K562 (cell line): Measurements from ENCODE around the gene FBLN2. TPM values are rescaled to one million over a fixed set of nuclear protein-coding genes. Genes with fewer than 3 reads are reported as not detected.

Experiments
- ATAC-seq: fragments of 200-7000 bp; cut with Tn5 transposase; 3 replicates; pipeline ENCODE4 v1.9.1; 2020; ENCODE audit warnings: moderate library complexity
- BruUV-seq: library from RNA; stranded (reverse); fragments of 400-500 nt; replicated peaks from 2 replicates; lab custom pipeline; 2021; lab: Mats Ljungman, UMichigan
- CTCF ChIA-PET: fragments of 300-600 bp; formaldehyde crosslinking; extraction: SDS; loops from one replicate; lab custom pipeline; 2021; ENCODE audit warnings: low intra/inter-chr PET ratio; lab: Yijun Ruan, JAX
- POLR2A ChIA-PET: fragments of 300-600, 350-650 bp; sonication (Branson Sonifier 250); formaldehyde crosslinking; extraction: SDS; loops from one replicate; lab custom pipeline; 2021; ENCODE audit warnings: antibody characterized with exemption, inconsistent platforms; lab: Yijun Ruan, JAX
- DNase-seq, 4 experiments: peaks; one replicate each; pipeline versions ENCODE4 v3.0.0 to v3.0.0-alpha.2; 2011 to 2018; ENCODE audit warnings: low spot score in 3 of 4, mixed read lengths in 3 of 4; ENCODE audit errors: extremely low read depth in 1 of 4
- FAIRE-seq: peaks from 2 replicates; lab custom pipeline; 2011; peaks lifted over from hg19 to GRCh38; lab: Jason Lieb, UNC
- H2AFZ ChIP-seq: 2 replicates; pipeline ENCODE4 v1.6.0; 2011; ENCODE audit warnings: low read depth, low read length, control low read depth, inconsistent platforms
- H3K27ac ChIP-seq: fragments of 200-600 bp; 3 replicates; pipeline ENCODE4 v1.8.0; 2011; ENCODE audit warnings: low read depth, mild to moderate bottlenecking, control low read depth, inconsistent platforms, low read length, moderate library complexity, mixed read lengths; ENCODE audit errors: extremely low read depth
- H3K27me3 ChIP-seq, 2 experiments: fragments of 300-600 bp in 1 of 2; 2 replicates in 1 of 2; 3 replicates in 1 of 2; pipeline versions ENCODE4 v1.6.0 to v1.8.0; 2011; ENCODE audit warnings: inconsistent platforms in 2 of 2, low read length in 2 of 2, mild to moderate bottlenecking in 1 of 2, mixed read lengths in 1 of 2, moderate library complexity in 1 of 2; ENCODE audit not compliant: control insufficient read depth in 2 of 2, insufficient read depth in 2 of 2
- H3K36me3 ChIP-seq: fragments of 300-600 bp; 3 replicates; pipeline ENCODE4 v1.8.0; 2011; ENCODE audit warnings: mild to moderate bottlenecking, low read length, inconsistent platforms; ENCODE audit not compliant: control insufficient read depth, insufficient read depth
- H3K4me1 ChIP-seq, 2 experiments: fragments of 200-600 bp in 1 of 2; replicated peaks in 1 of 2; 2 replicates in 1 of 2; 3 replicates in 1 of 2; pipeline versions ENCODE4 v1.5.1 to v1.8.0; 2011; ENCODE audit warnings: inconsistent platforms in 2 of 2, low read length in 2 of 2, mild to moderate bottlenecking in 1 of 2, mixed read lengths in 1 of 2, moderate library complexity in 1 of 2; ENCODE audit not compliant: control insufficient read depth in 2 of 2, insufficient read depth in 2 of 2
- H3K4me2 ChIP-seq: 2 replicates; pipeline ENCODE4 v1.6.1; 2011; ENCODE audit warnings: low read length, control low read depth, inconsistent platforms, mixed read lengths; ENCODE audit not compliant: insufficient read depth
- H3K4me3 ChIP-seq: fragments of 200-600 bp; sonication (generic), shearing (Covaris generic); 2 replicates; pipeline ENCODE4 v1.5.1; 2016; ENCODE audit warnings: control low read depth, inconsistent platforms
- H3K79me2 ChIP-seq: fragments of 200-600 bp; 3 replicates; pipeline ENCODE4 v1.8.0; 2011; ENCODE audit warnings: low read length, inconsistent platforms; ENCODE audit not compliant: control insufficient read depth, insufficient read depth
- H3K9ac ChIP-seq, 2 experiments: 2 replicates each; pipeline versions ENCODE4 v1.6.0 to v1.6.1; 2011; ENCODE audit warnings: low read depth in 2 of 2, low read length in 2 of 2, control low read depth in 1 of 2, inconsistent platforms in 1 of 2, mild to moderate bottlenecking in 1 of 2, mixed read lengths in 1 of 2; ENCODE audit not compliant: insufficient read depth in 1 of 2
- H3K9me1 ChIP-seq: one replicate; pipeline ENCODE4 v1.6.0; 2011; ENCODE audit warnings: inconsistent platforms, mild to moderate bottlenecking, low read length, moderate library complexity; ENCODE audit not compliant: control insufficient read depth, insufficient read depth
- H3K9me3 ChIP-seq: replicated peaks from 2 replicates; pipeline ENCODE4 v1.5.1; 2011; ENCODE audit warnings: low read depth, low read length, inconsistent platforms; ENCODE audit not compliant: control insufficient read depth, insufficient read depth
- H4K20me1 ChIP-seq: replicated peaks from 2 replicates; pipeline ENCODE4 v1.6.1; 2011; ENCODE audit warnings: low read length, inconsistent platforms, mixed read lengths; ENCODE audit not compliant: control insufficient read depth, insufficient read depth
- BCLAF1 ChIP-seq, 2 experiments: fragments of 450-650 bp in 1 of 2; IDR thresholded peaks; 2 replicates each; pipeline ENCODE4 v1.6.1; 2011 to 2017; ENCODE audit warnings: low read depth in 2 of 2, antibody characterized with exemption in 1 of 2, borderline replicate concordance in 1 of 2, low read length in 1 of 2, mild to moderate bottlenecking in 1 of 2, mixed read lengths in 1 of 2; ENCODE audit not compliant: control insufficient read depth in 1 of 2
- CHD2 ChIP-seq: IDR thresholded peaks from 2 replicates; pipeline ENCODE4 v1.6.1; 2011; ENCODE audit warnings: low read depth, low read length
- CTCFL ChIP-seq: IDR thresholded peaks from 2 replicates; pipeline ENCODE4 v1.6.1; 2011; ENCODE audit warnings: borderline replicate concordance, low read depth, mild to moderate bottlenecking, moderate library complexity, low read length; ENCODE audit not compliant: insufficient read depth, poor library complexity, severe bottlenecking
- CUX1 ChIP-seq: fragments of 200-800 bp; sonication (Bioruptor generic); IDR thresholded peaks from 2 replicates; pipeline ENCODE4 v1.6.1; 2016; ENCODE audit warnings: missing genetic modification characterization, missing compliant biosample characterization
- HMG20B ChIP-seq: fragments of 250-450 bp; sonication (Bioruptor Pico); IDR thresholded peaks from 2 replicates; pipeline ENCODE4 v1.5.0; 2021; ENCODE audit warnings: mild to moderate bottlenecking
- MAFG ChIP-seq: fragments of 450-650 bp; conservative IDR thresholded peaks from 2 replicates; pipeline ENCODE4 v1.6.1; 2016; ENCODE audit warnings: missing genetic modification characterization, missing compliant biosample characterization
- MCM7 ChIP-seq, 2 experiments: fragments of 450-650 bp; IDR thresholded peaks; 2 replicates each; pipeline ENCODE4 v1.6.1; 2016 to 2018
- ZBTB12 ChIP-seq: fragments of 250-450 bp; sonication (Bioruptor Pico); IDR thresholded peaks from 2 replicates; pipeline ENCODE4 v1.4.0; 2020
- ZBTB17 ChIP-seq: fragments of 450-650 bp; formaldehyde crosslinking; IDR thresholded peaks from 2 replicates; pipeline ENCODE4 v1.4.0; 2020; ENCODE audit warnings: mild to moderate bottlenecking
- ZSCAN32 ChIP-seq: fragments of 450-650 bp; formaldehyde crosslinking; IDR thresholded peaks from 2 replicates; pipeline ENCODE4 v1.4.0; 2020; ENCODE audit warnings: mild to moderate bottlenecking, moderate library complexity
- WGBS: fragments of 100-300 bp; shearing (Covaris generic); methylation state at CpG from one replicate; pipeline ENCODE4 v1.1.6; 2016; ENCODE audit warnings: low coverage, mixed read lengths; ENCODE audit not compliant: insufficient coverage; ENCODE audit errors: missing lambda C conversion rate; 5-methylcytosine and 5-hydroxymethylcytosine counted together
- in situ Hi-C: fragments of 300-500 bp; cut with MboI; formaldehyde crosslinking; loops from 4 replicates; pipeline ENCODE4 v1.15.0; 2018; ENCODE audit warnings: inconsistent platforms, mixed read lengths
- intact Hi-C: fragments of 100-400 bp; cut with micrococcal nuclease; formaldehyde crosslinking; loops from 2 replicates; pipeline ENCODE4 v1.14.2; 2022
- polyA plus RNA-seq, 8 experiments: library from polyadenylated mRNA; depleted of rRNA in 4 of 8; stranded (reverse) in 5 of 8; unstranded in 3 of 8; fragments of >200 nt; fragmentation: Nextera tagmentation in 2 of 8; fragmentation: Illumina TruSeq in 1 of 8; extraction: Ambion mirVana in 2 of 8; extraction: Trizol in 1 of 8; gene quantifications; 2 replicates each; pipeline versions ENCODE4 v1.2.1 to v1.2.3, GENCODE V29; 2011 to 2014; ENCODE audit warnings: inconsistent platforms in 1 of 8, missing spikeins in 1 of 8
- total RNA-seq, 7 experiments: library from RNA; depleted of rRNA in 6 of 7; stranded (reverse); fragments of >200 nt in 6 of 7; fragmentation: Illumina TruSeq in 2 of 7; extraction: Trizol in 2 of 7; gene quantifications; 2 replicates each; pipeline versions ENCODE4 v1.2.1 to v1.2.3, GENCODE V29; 2011 to 2021; ENCODE audit warnings: low replicate concordance in 1 of 7

The FBLN2 gene
- total and polyA plus RNA-seq, 9 of the 15 experiments (the other 6 are each of a cell fraction or from before 2014, with no cell fraction given), result 0.03 to 0.10 (median 0.04) TPM; not detected in 6

- Histone ChIP-seq H3K27ac (no peak overlapping the region), H3K27me3 (peaks cover 21 to 50% of the 10 kb centered on the region in 2 experiments), H2AFZ (no peak overlapping the region), H3K36me3 (no peaks in the 10 kb centered on the region), H4K20me1 (peaks cover 14% of the 10 kb centered on the region), H3K9me3 (no peaks in the 10 kb centered on the region), H3K4me2 (no peak overlapping the region), H3K9me1 (no peaks in the 10 kb centered on the region), H3K9ac (no peak overlapping the region), H3K4me1 (no peaks in the 10 kb centered on the region), H3K79me2 (no peaks in the 10 kb centered on the region), H3K4me3 (no peak overlapping the region)
- no peak for DNase-seq
- no peak for FAIRE-seq
- intact Hi-C loops, result no loop called here
- in situ Hi-C loops, result no loop called here
- 0% methylated on average over 9 of the region's 11 CpGs for WGBS
- ChIA-PET CTCF (no interaction called here), POLR2A (no interaction called here)
- BruUV-seq, result no TSS peak
- no peak for ATAC-seq
- no peak for TF ChIP-seq CHD2
- no peak for TF ChIP-seq CUX1 (CRISPR knock-in tag)
- TF ChIP-seq MAFG (tag), result no peak
- TF ChIP-seq ZBTB17, result no peak
- no peak for TF ChIP-seq ZBTB12 (CRISPR knock-in tag)
- no peak for TF ChIP-seq ZSCAN32 (CRISPR knock-in tag)
- no peak for TF ChIP-seq HMG20B (CRISPR knock-in tag)
- TF ChIP-seq MCM7 (IDR thresholded peaks at IDR 0.05), result no peak
- no peak for TF ChIP-seq CTCFL
- no peak for TF ChIP-seq BCLAF1 (IDR thresholded peaks at IDR 0.05; ENCODE audit: borderline replicate concordance in 1 of 2, control insufficient read depth in 1 of 2, low read depth in 2 of 2, low read length in 1 of 2)
Measured at GRCh38 chr3:13599887-13600450, 51.0 kb downstream of the FBLN2 start.
